Endothelial cell of umbilical vein (primary cell): ENCODE data around the gene FUT2.

ENCODE experiments used
- EZH2 ChIP-seq: IDR thresholded peaks from 2 replicates; pipeline ENCODE4 v1.6.1; 2012; ENCODE audit warnings: borderline replicate concordance, low read depth, mild to moderate bottlenecking, moderate library complexity, low read length, inconsistent platforms; ENCODE audit not compliant: severe bottlenecking
- FOS ChIP-seq: IDR thresholded peaks from 2 replicates; pipeline ENCODE4 v1.6.1; 2011; ENCODE audit warnings: mild to moderate bottlenecking, low read length, moderate library complexity, borderline replicate concordance; ENCODE audit not compliant: insufficient read depth
- GATA2 ChIP-seq: IDR thresholded peaks from 2 replicates; pipeline ENCODE4 v1.7.0; 2011; ENCODE audit warnings: low read depth, mild to moderate bottlenecking, moderate library complexity, mixed read lengths, low read length; ENCODE audit not compliant: insufficient read length, insufficient read depth
- JUN ChIP-seq: IDR thresholded peaks from 2 replicates; pipeline ENCODE4 v1.6.1; 2011; ENCODE audit warnings: borderline replicate concordance, low read depth; ENCODE audit not compliant: insufficient read length, insufficient read depth
- MYC ChIP-seq: IDR thresholded peaks from one replicate; pipeline ENCODE4 v1.6.1; 2011; ENCODE audit warnings: mild to moderate bottlenecking, low read depth, low read length
- POLR2A ChIP-seq: IDR thresholded peaks from 2 replicates; pipeline ENCODE4 v1.6.1; 2012; ENCODE audit warnings: low read depth, mild to moderate bottlenecking, control low read depth, low read length
- POLR2AphosphoS5 ChIP-seq: IDR thresholded peaks from 2 replicates; pipeline ENCODE4 v1.6.1; 2012; ENCODE audit warnings: low read depth, mild to moderate bottlenecking, control low read depth, low read length, moderate library complexity; ENCODE audit not compliant: insufficient read depth
- TF ChIP-seq, protein P1 (sequence below), 2 donors: IDR thresholded peaks; 1 replicate in 1 of 2; 2 replicates in 1 of 2; pipeline ENCODE4 v1.5.1; 2011; ENCODE audit warnings: low read length in 2 of 2, mild to moderate bottlenecking in 2 of 2, moderate library complexity in 2 of 2, control low read depth in 1 of 2, inconsistent platforms in 1 of 2, low read depth in 1 of 2; ENCODE audit not compliant: insufficient read depth in 1 of 2; ENCODE audit errors: extremely low read depth in 1 of 2

DNA sequence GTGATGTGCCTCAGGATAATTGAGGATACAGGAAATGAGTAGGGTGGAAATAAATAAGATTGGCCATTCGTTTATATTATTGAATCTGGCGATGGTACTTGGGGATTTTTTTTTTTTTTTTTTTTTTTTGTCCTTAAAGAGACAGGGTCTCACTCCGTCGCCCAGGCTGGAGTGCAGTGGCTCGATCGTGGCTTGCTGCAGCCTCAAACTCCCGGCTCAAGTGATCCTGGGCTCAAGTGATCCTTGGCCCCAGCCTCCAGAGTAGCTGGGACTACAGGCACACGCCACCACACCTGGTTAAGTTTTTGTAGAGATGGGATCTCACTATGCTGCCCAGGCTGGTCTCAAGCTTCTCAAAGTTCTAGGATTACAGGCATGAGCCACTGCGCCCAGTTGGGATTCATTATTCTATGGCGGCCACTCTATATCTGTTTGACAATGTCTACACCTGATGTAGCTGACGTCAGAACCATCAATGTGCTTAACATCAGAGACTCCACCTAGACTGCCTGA is 26.5 kb downstream of the FUT2 start:
- TF ChIP-seq, protein P1, sequence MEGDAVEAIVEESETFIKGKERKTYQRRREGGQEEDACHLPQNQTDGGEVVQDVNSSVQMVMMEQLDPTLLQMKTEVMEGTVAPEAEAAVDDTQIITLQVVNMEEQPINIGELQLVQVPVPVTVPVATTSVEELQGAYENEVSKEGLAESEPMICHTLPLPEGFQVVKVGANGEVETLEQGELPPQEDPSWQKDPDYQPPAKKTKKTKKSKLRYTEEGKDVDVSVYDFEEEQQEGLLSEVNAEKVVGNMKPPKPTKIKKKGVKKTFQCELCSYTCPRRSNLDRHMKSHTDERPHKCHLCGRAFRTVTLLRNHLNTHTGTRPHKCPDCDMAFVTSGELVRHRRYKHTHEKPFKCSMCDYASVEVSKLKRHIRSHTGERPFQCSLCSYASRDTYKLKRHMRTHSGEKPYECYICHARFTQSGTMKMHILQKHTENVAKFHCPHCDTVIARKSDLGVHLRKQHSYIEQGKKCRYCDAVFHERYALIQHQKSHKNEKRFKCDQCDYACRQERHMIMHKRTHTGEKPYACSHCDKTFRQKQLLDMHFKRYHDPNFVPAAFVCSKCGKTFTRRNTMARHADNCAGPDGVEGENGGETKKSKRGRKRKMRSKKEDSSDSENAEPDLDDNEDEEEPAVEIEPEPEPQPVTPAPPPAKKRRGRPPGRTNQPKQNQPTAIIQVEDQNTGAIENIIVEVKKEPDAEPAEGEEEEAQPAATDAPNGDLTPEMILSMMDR (IDR thresholded peaks at IDR 0.05; ENCODE audit: extremely low read depth in 1 of 2, insufficient read depth in 1 of 2, low read depth in 1 of 2, low read length in 2 of 2), result no peak
- TF ChIP-seq EZH2, result no peak
- no peak for TF ChIP-seq POLR2A
- no peak for TF ChIP-seq POLR2AphosphoS5
- no peak for TF ChIP-seq FOS
- TF ChIP-seq JUN, result no peak
- no peak for TF ChIP-seq GATA2
- TF ChIP-seq MYC, result no peak
